Panc1 (cell line): ENCODE measurements around the gene AAK1. TPM values are rescaled to one million over a fixed set of nuclear protein-coding genes. Genes with fewer than 3 reads are reported as not detected.

Source experiments
- ATAC-seq: fragments of 200-7000 bp; cut with Tn5 transposase; 2 replicates; pipeline ENCODE4 v1.9.1; 2020; ENCODE audit warnings: mild to moderate bottlenecking, moderate library complexity
- BruUV-seq: library from RNA; stranded (reverse); fragments of 400-500 nt; replicated peaks from 2 replicates; lab custom pipeline; 2021; lab: Mats Ljungman, UMichigan
- CTCF ChIA-PET: fragments of 300-600 bp; sonication (Branson Sonifier 250); formaldehyde crosslinking; loops from one replicate; lab custom pipeline; 2022; ENCODE audit warnings: antibody characterized with exemption; lab: Charles Lee
- POLR2A ChIA-PET: fragments of 300-600 bp; sonication (Branson Sonifier 250); formaldehyde crosslinking; loops from one replicate; lab custom pipeline; 2022; ENCODE audit warnings: antibody characterized with exemption; lab: Charles Lee
- DNase-seq: peaks from one replicate; pipeline ENCODE4 v3.0.0-alpha.2; 2010; ENCODE audit warnings: low read depth, low spot score
- H3K27ac ChIP-seq: 2 replicates; pipeline ENCODE4 v1.5.1; 2011; ENCODE audit warnings: mild to moderate bottlenecking, low read length, inconsistent platforms
- H3K27me3 ChIP-seq: fragments of 200-500 bp; sonication (Bioruptor generic); 2 replicates; pipeline ENCODE4 v1.6.0; 2014; ENCODE audit warnings: low read length, inconsistent platforms; ENCODE audit not compliant: control insufficient read depth, insufficient read depth
- H3K36me3 ChIP-seq: fragments of 200-500 bp; sonication (Bioruptor generic); 2 replicates; pipeline ENCODE4 v1.5.1; 2014; ENCODE audit warnings: inconsistent platforms, mild to moderate bottlenecking, low read length, moderate library complexity; ENCODE audit not compliant: control insufficient read depth, insufficient read depth
- H3K4me1 ChIP-seq: 2 replicates; pipeline ENCODE4 v1.5.1; 2011; ENCODE audit warnings: inconsistent platforms, mild to moderate bottlenecking, low read length, moderate library complexity; ENCODE audit not compliant: control insufficient read depth, insufficient read depth
- H3K4me3 ChIP-seq, 2 experiments: 2 replicates each; pipeline ENCODE4 v1.5.1; 2011 to 2012; ENCODE audit warnings: low read depth in 2 of 2, low read length in 2 of 2, mild to moderate bottlenecking in 2 of 2, inconsistent platforms in 1 of 2, moderate library complexity in 1 of 2
- H3K9me3 ChIP-seq: fragments of 200-500 bp; sonication (Bioruptor generic); 2 replicates; pipeline ENCODE4 v1.5.1; 2014; ENCODE audit warnings: low read depth, mild to moderate bottlenecking, inconsistent platforms, low read length, moderate library complexity; ENCODE audit not compliant: control insufficient read depth, insufficient read depth
- POLR2AphosphoS5 ChIP-seq: IDR thresholded peaks from 2 replicates; pipeline ENCODE4 v1.6.1; 2012; ENCODE audit warnings: mild to moderate bottlenecking, low read depth, low read length, moderate library complexity
- SIN3A ChIP-seq: IDR thresholded peaks from 2 replicates; pipeline ENCODE4 v1.6.1; 2012; ENCODE audit warnings: low read depth, mild to moderate bottlenecking, low read length, moderate library complexity, borderline replicate concordance; ENCODE audit not compliant: insufficient read depth
- TCF7L2 ChIP-seq: IDR thresholded peaks from 2 replicates; pipeline ENCODE4 v1.6.1; 2011; ENCODE audit warnings: mild to moderate bottlenecking, low read depth, low read length, inconsistent platforms
- in situ Hi-C: cut with HindIII; loops from 2 replicates; pipeline ENCODE4 v1.10.0; 2016; ENCODE audit warnings: low sequenced_read_pairs, low pct_unique_long_range_greater_than_20kb
- intact Hi-C: fragments of 100-400 bp; cut with micrococcal nuclease; formaldehyde crosslinking; loops from one replicate; pipeline ENCODE4 v1.10.0; 2022; ENCODE audit not compliant: unreplicated experiment
- total RNA-seq: library from RNA; stranded (reverse); gene quantifications from one replicate; pipeline ENCODE4 v1.2.1, GENCODE V29; 2021; ENCODE audit not compliant: unreplicated experiment
- TF ChIP-seq, protein P1 (sequence below), 2 experiments: IDR thresholded peaks; 2 replicates each; pipeline ENCODE4 v1.6.1; 2011 to 2012; ENCODE audit warnings: low read depth in 2 of 2, control low read depth in 1 of 2, low read length in 1 of 2, mild to moderate bottlenecking in 1 of 2, moderate library complexity in 1 of 2; ENCODE audit not compliant: insufficient read depth in 1 of 2
- TF ChIP-seq, protein P2 (sequence below): fragments of 450-650 bp; IDR thresholded peaks from 2 replicates; pipeline ENCODE4 v1.5.1; 2017; ENCODE audit warnings: mild to moderate bottlenecking

AAK1 gene
- total RNA-seq, 1 experiment from 2014 or later, result 123 TPM

DNA sequence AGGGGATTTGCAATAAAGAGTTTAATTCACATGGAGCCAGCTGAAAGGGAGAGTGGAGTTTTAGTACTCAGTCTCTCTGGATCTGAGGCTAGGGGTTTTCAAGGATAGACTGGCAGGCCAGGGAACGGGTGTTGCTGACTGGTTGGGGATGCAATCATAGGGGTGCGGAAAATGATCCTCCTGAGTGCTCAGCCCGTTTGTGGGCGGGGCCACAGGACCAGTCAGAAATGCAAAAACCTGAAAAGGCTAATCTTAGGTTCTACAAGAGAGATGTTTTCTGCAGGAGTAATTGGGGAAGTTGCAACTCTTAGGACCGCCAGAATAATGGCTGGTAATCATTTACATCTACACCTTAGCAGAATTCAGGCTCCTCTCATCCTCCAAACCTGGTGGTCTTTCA lies 208.8 kb downstream of the AAK1 start:
- no peak for ATAC-seq
- no peak overlapping the region for H3K4me3 ChIP-seq
- TF ChIP-seq POLR2AphosphoS5, result no peak

DNA sequence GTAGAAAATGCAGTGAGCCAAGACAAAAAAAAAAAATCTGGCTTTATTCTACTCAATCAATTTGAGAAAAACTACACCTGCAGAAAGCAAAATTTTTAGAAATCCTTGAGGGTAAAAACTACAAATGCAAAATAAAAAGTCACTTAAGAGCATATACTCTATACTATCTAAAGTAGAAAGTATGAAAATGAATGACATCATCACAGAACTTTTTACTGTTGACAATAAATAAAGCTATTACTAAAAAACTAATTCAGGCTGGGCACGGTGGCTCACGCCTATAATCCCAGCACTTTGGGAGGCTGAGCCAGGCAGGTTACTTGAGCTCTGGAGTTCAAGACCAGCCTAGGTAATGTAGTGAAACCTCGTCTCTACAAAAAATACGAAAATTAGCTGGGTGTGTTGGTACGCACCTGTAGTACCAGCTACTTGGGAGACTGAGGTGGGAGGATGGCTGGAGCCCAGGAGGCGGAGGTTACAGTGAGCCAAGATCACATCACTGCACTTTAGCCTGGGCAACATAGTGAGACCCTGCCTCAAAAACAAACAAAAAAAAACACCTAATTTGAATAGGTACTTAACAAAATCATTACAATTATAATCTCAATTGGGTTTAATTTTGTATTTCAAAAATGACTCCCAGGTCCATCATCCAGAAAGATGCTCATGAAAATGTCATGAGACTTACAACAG lies 213.9 kb downstream of the AAK1 start:
- H3K27ac ChIP-seq, result no peak overlapping the region
- intact Hi-C loops (no loop called here), in situ Hi-C loops (no loop called here)
- no peak for ATAC-seq
- no peak overlapping the region for H3K4me3 ChIP-seq
- no peaks in the 10 kb centered on the region for H3K9me3 ChIP-seq
- ChIA-PET CTCF (interaction anchor here (0.8 kb wide), 1 partner anchor 31 kb away, joined by 7 read pairs; no protein-coding TSS in a partner anchor), POLR2A (interaction anchor here (0.6 kb wide), 1 partner anchor 29 kb away, joined by 3 read pairs; no protein-coding TSS in a partner anchor)
- DNase-seq, result no peak
- H3K27me3 ChIP-seq, result no peaks in the 10 kb centered on the region
- H3K4me1 ChIP-seq, result no peaks in the 10 kb centered on the region
- TF ChIP-seq, protein P1, sequence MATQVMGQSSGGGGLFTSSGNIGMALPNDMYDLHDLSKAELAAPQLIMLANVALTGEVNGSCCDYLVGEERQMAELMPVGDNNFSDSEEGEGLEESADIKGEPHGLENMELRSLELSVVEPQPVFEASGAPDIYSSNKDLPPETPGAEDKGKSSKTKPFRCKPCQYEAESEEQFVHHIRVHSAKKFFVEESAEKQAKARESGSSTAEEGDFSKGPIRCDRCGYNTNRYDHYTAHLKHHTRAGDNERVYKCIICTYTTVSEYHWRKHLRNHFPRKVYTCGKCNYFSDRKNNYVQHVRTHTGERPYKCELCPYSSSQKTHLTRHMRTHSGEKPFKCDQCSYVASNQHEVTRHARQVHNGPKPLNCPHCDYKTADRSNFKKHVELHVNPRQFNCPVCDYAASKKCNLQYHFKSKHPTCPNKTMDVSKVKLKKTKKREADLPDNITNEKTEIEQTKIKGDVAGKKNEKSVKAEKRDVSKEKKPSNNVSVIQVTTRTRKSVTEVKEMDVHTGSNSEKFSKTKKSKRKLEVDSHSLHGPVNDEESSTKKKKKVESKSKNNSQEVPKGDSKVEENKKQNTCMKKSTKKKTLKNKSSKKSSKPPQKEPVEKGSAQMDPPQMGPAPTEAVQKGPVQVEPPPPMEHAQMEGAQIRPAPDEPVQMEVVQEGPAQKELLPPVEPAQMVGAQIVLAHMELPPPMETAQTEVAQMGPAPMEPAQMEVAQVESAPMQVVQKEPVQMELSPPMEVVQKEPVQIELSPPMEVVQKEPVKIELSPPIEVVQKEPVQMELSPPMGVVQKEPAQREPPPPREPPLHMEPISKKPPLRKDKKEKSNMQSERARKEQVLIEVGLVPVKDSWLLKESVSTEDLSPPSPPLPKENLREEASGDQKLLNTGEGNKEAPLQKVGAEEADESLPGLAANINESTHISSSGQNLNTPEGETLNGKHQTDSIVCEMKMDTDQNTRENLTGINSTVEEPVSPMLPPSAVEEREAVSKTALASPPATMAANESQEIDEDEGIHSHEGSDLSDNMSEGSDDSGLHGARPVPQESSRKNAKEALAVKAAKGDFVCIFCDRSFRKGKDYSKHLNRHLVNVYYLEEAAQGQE (IDR thresholded peaks at IDR 0.05; ENCODE audit: insufficient read depth in 1 of 2, low read depth in 2 of 2, low read length in 1 of 2), result no peak
- TF ChIP-seq, protein P2, sequence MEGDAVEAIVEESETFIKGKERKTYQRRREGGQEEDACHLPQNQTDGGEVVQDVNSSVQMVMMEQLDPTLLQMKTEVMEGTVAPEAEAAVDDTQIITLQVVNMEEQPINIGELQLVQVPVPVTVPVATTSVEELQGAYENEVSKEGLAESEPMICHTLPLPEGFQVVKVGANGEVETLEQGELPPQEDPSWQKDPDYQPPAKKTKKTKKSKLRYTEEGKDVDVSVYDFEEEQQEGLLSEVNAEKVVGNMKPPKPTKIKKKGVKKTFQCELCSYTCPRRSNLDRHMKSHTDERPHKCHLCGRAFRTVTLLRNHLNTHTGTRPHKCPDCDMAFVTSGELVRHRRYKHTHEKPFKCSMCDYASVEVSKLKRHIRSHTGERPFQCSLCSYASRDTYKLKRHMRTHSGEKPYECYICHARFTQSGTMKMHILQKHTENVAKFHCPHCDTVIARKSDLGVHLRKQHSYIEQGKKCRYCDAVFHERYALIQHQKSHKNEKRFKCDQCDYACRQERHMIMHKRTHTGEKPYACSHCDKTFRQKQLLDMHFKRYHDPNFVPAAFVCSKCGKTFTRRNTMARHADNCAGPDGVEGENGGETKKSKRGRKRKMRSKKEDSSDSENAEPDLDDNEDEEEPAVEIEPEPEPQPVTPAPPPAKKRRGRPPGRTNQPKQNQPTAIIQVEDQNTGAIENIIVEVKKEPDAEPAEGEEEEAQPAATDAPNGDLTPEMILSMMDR, result no peak
- TF ChIP-seq SIN3A (no peak), TCF7L2 (no peak), POLR2AphosphoS5 (no peak)
- no TSS peak for BruUV-seq
- H3K36me3 ChIP-seq, result no peaks in the 10 kb centered on the region; the same call in 1 of the 2 replicates

More for the DNA sequence above, 208.8 kb downstream of the AAK1 start:
- H3K27ac ChIP-seq, result no peak overlapping the region
- intact Hi-C loops (no loop called here), in situ Hi-C loops (no loop called here)
- ChIA-PET CTCF (no interaction called here), POLR2A (no interaction called here)
- no TSS peak for BruUV-seq
- H3K36me3 ChIP-seq, result no peaks in the 10 kb centered on the region; the same call in none of the 2 replicates
- DNase-seq, result no peak
- H3K4me1 ChIP-seq, result peaks cover 13% of the 10 kb centered on the region
- no peaks in the 10 kb centered on the region for H3K27me3 ChIP-seq
- H3K9me3 ChIP-seq, result no peaks in the 10 kb centered on the region

GRCh38 chr2:69428981-69429380 lies 214.6 kb downstream of the AAK1 start:
- in situ Hi-C loops (no loop called here), intact Hi-C loops (no loop called here)
- Histone ChIP-seq H3K27me3 (no peaks in the 10 kb centered on the region), H3K4me3 (no peak overlapping the region), H3K4me1 (no peaks in the 10 kb centered on the region), H3K27ac (no peak overlapping the region), H3K36me3 (no peaks in the 10 kb centered on the region; the same call in 1 of the 2 replicates), H3K9me3 (no peaks in the 10 kb centered on the region)
- ChIA-PET CTCF (no interaction called here), POLR2A (no interaction called here)
- ATAC-seq, result no peak
- DNase-seq, result no peak
- no TSS peak for BruUV-seq
- TF ChIP-seq TCF7L2 (no peak), SIN3A (no peak), POLR2AphosphoS5 (no peak)
- TF ChIP-seq, protein P2, result no peak
- TF ChIP-seq, protein P1 (IDR thresholded peaks at IDR 0.05; ENCODE audit: insufficient read depth in 1 of 2, low read depth in 2 of 2, low read length in 1 of 2), result no peak
